Lower lobe of right lung (tissue), 2 donors: Measurements from ENCODE around the gene CTSS. TPM values are rescaled to one million over a fixed set of nuclear protein-coding genes. Genes with fewer than 3 reads are reported as not detected.

Experiments
- ATAC-seq, 2 donors: fragments of 200-7000 bp; cut with Tn5 transposase; one replicate each; pipeline ENCODE4 v1.9.1; 2020 to 2022; ENCODE audit warnings: mild to moderate bottlenecking in 2 of 2, moderate library complexity in 2 of 2
- DNase-seq: peaks from one replicate; pipeline ENCODE4 v3.0.0-alpha.2; 2020
- H3K27ac ChIP-seq: fragments of 200-600 bp; one replicate; pipeline ENCODE4 v1.8.0; 2022
- H3K27me3 ChIP-seq: fragments of 200-600 bp; one replicate; pipeline ENCODE4 v1.8.0; 2022; ENCODE audit warnings: low read depth
- H3K36me3 ChIP-seq: fragments of 200-600 bp; one replicate; pipeline ENCODE4 v1.8.0; 2022; ENCODE audit warnings: mild to moderate bottlenecking
- H3K4me1 ChIP-seq: fragments of 200-600 bp; one replicate; pipeline ENCODE4 v1.8.0; 2022
- H3K4me3 ChIP-seq: fragments of 200-600 bp; one replicate; pipeline ENCODE4 v1.8.0; 2022; ENCODE audit warnings: mild to moderate bottlenecking
- H3K9me3 ChIP-seq: fragments of 200-600 bp; one replicate; pipeline ENCODE4 v1.8.0; 2022
- CTCF ChIP-seq: fragments of 200-600 bp; IDR thresholded peaks from one replicate; pipeline ENCODE4 v1.8.0; 2022; ENCODE audit warnings: antibody characterized with exemption, mild to moderate bottlenecking
- intact Hi-C: fragments of 100-400 bp; cut with DNase I; formaldehyde crosslinking; loops from one replicate; pipeline ENCODE4 v1.11.0; 2022
- total RNA-seq: library from RNA; stranded (reverse); fragmentation: NEBNext Ultra II Directional; extraction: Animal tissue kit (Norgen Biotek cat#: 25700); gene quantifications from one replicate; pipeline ENCODE4 v1.2.1, GENCODE V29; 2021
- donor health status: DM: no; HTN: yes; CAD: no; lungs with severe emphysema.

Gene CTSS
- total RNA-seq, 1 donor from 2014 or later, result 824 TPM

GRCh38 chr1:150683914-150684313 is 81.7 kb downstream of the CTSS start:
- no peak overlapping the region for H3K27ac ChIP-seq
- no peak overlapping the region for H3K4me3 ChIP-seq
- DNase-seq, result no peak
- intact Hi-C loops, result no loop called here
- ATAC-seq, result no peak
- no peak for TF ChIP-seq CTCF
- H3K9me3 ChIP-seq, result no peaks in the 10 kb centered on the region
- H3K27me3 ChIP-seq, result no peaks in the 10 kb centered on the region
- no peaks in the 10 kb centered on the region for H3K4me1 ChIP-seq
- peaks cover 52% of the 10 kb centered on the region for H3K36me3 ChIP-seq

Other genes starting within 250 kb of the CTSS start
- gene ADAMTSL4, start 216.4 kb downstream of the CTSS start, total RNA-seq, result 164 TPM
- gene MCL1, start 186.2 kb downstream of the CTSS start, total RNA-seq, result 387 TPM
- 172 TPM for gene ENSA, start 136.2 kb downstream of the CTSS start, total RNA-seq
- gene GOLPH3L, start 68.6 kb downstream of the CTSS start, total RNA-seq, result 32.5 TPM
- gene HORMAD1, start 44.9 kb downstream of the CTSS start, total RNA-seq, result 2.7 TPM
- 29.4 TPM for gene CTSK, start 42.5 kb upstream of the CTSS start, total RNA-seq
- gene ARNT, start 110.8 kb upstream of the CTSS start, total RNA-seq, result 52.7 TPM
- gene CTXND2, start 121.4 kb upstream of the CTSS start, total RNA-seq, result not detected
- gene SETDB1, start 160.6 kb upstream of the CTSS start, total RNA-seq, result 47.5 TPM
- gene CERS2, start 209.1 kb upstream of the CTSS start, total RNA-seq, result 297 TPM
- 0.68 TPM for gene ANXA9, start 216.5 kb upstream of the CTSS start, total RNA-seq
- gene MINDY1, start 241.1 kb upstream of the CTSS start, total RNA-seq, result 27.8 TPM
- 21.4 TPM for gene PRUNE1, start 242.7 kb upstream of the CTSS start, total RNA-seq